Liver (tissue), 9 donors: ENCODE results near the gene PYURF. TPM values are rescaled to one million over a fixed set of nuclear protein-coding genes. Genes with fewer than 3 reads are reported as not detected.
A peak's percentile ranks its signal among the peaks of the same experiment; 100 is the strongest.

Source experiments
- DNase-seq: peaks from one replicate; pipeline ENCODE4 v3.0.0-alpha.2; 2017; ENCODE audit warnings: low spot score
- H3K27ac ChIP-seq, 2 donors: one replicate each; pipeline ENCODE4 v1.7.0; 2013; ENCODE audit warnings: inconsistent platforms in 2 of 2, low read length in 2 of 2, control low read depth in 1 of 2, low read depth in 1 of 2, mild to moderate bottlenecking in 1 of 2
- H3K27me3 ChIP-seq, 4 donors: one replicate each; pipeline versions ENCODE4 v1.6.1 to v1.7.0; 2013; ENCODE audit warnings: low read length in 3 of 4, inconsistent platforms in 1 of 4, mild to moderate bottlenecking in 1 of 4, moderate library complexity in 1 of 4; ENCODE audit not compliant: control insufficient read depth in 4 of 4, insufficient read depth in 4 of 4
- H3K36me3 ChIP-seq, 4 donors: one replicate each; pipeline versions ENCODE4 v1.6.1 to v1.7.0; 2013; ENCODE audit warnings: low read length in 3 of 4, mild to moderate bottlenecking in 3 of 4, low read depth in 1 of 4, moderate library complexity in 1 of 4; ENCODE audit not compliant: control insufficient read depth in 4 of 4, insufficient read depth in 3 of 4
- H3K4me1 ChIP-seq, 4 donors: one replicate each; pipeline versions ENCODE4 v1.6.1 to v1.7.0; 2013; ENCODE audit warnings: low read length in 3 of 4, mild to moderate bottlenecking in 3 of 4, moderate library complexity in 1 of 4; ENCODE audit not compliant: control insufficient read depth in 4 of 4, insufficient read depth in 4 of 4
- H3K4me3 ChIP-seq, 3 donors: one replicate each; pipeline versions ENCODE4 v1.6.1 to v1.7.0; 2013; ENCODE audit warnings: low read length in 3 of 3, control low read depth in 1 of 3, low read depth in 1 of 3, mild to moderate bottlenecking in 1 of 3
- H3K9ac ChIP-seq, 2 donors: one replicate each; pipeline ENCODE4 v1.7.0; 2013; ENCODE audit warnings: low read length in 2 of 2, mild to moderate bottlenecking in 2 of 2, moderate library complexity in 2 of 2, control low read depth in 1 of 2, low read depth in 1 of 2
- H3K9me3 ChIP-seq, 4 donors: one replicate each; pipeline versions ENCODE4 v1.6.1 to v1.7.0; 2013; ENCODE audit warnings: low read length in 3 of 4; ENCODE audit not compliant: control insufficient read depth in 4 of 4
- EGR1 ChIP-seq, 2 donors: IDR thresholded peaks; 2 replicates each; pipeline ENCODE4 v1.6.1; 2016 to 2018; ENCODE audit warnings: antibody characterized with exemption in 2 of 2, low read depth in 2 of 2
- FOXA1 ChIP-seq: IDR thresholded peaks from 2 replicates; pipeline ENCODE4 v1.6.1; 2016; ENCODE audit warnings: antibody characterized with exemption
- FOXA2 ChIP-seq: IDR thresholded peaks from 2 replicates; pipeline ENCODE4 v1.6.1; 2016; ENCODE audit warnings: antibody characterized with exemption
- GABPA ChIP-seq, 2 donors: IDR thresholded peaks in 1 of 2; conservative IDR thresholded peaks in 1 of 2; 2 replicates each; pipeline ENCODE4 v1.6.1; 2016; ENCODE audit warnings: antibody characterized with exemption in 2 of 2, mild to moderate bottlenecking in 1 of 2, moderate library complexity in 1 of 2
- HNF4A ChIP-seq, 2 donors: conservative IDR thresholded peaks; 2 replicates each; pipeline ENCODE4 v1.6.1; 2016; ENCODE audit warnings: antibody characterized with exemption in 2 of 2, mild to moderate bottlenecking in 2 of 2
- HNF4G ChIP-seq: IDR thresholded peaks from 2 replicates; pipeline ENCODE4 v1.6.1; 2016; ENCODE audit warnings: antibody characterized with exemption
- JUND ChIP-seq, 2 donors: IDR thresholded peaks; 2 replicates each; pipeline ENCODE4 v1.6.1; 2016; ENCODE audit warnings: antibody characterized with exemption in 2 of 2
- NR2F2 ChIP-seq: IDR thresholded peaks from 2 replicates; pipeline ENCODE4 v1.6.1; 2016; ENCODE audit warnings: antibody characterized with exemption
- RAD21 ChIP-seq, 2 donors: IDR thresholded peaks; 2 replicates each; pipeline ENCODE4 v1.6.1; 2016; ENCODE audit warnings: antibody characterized with exemption in 2 of 2, mild to moderate bottlenecking in 2 of 2
- RXRA ChIP-seq, 2 donors: IDR thresholded peaks; 2 replicates each; pipeline ENCODE4 v1.6.1; 2017 to 2018; ENCODE audit warnings: antibody characterized with exemption in 2 of 2, mild to moderate bottlenecking in 1 of 2
- SP1 ChIP-seq: IDR thresholded peaks from 2 replicates; pipeline ENCODE4 v1.6.1; 2018; ENCODE audit warnings: antibody characterized with exemption, mild to moderate bottlenecking
- TAF1 ChIP-seq: conservative IDR thresholded peaks from 2 replicates; pipeline ENCODE4 v1.6.1; 2016; ENCODE audit warnings: antibody characterized with exemption, mild to moderate bottlenecking
- YY1 ChIP-seq: IDR thresholded peaks from 2 replicates; pipeline ENCODE4 v1.6.1; 2016; ENCODE audit warnings: antibody characterized with exemption, mild to moderate bottlenecking
- WGBS: extraction: QIAGEN DNeasy Blood & Tissue Kit; methylation state at CpG from one replicate; pipeline ENCODE4 v1.1.7; 2013; 5-methylcytosine and 5-hydroxymethylcytosine counted together
- polyA plus RNA-seq, 2 donors: library from polyadenylated mRNA; stranded (reverse) in 1 of 2; unstranded in 1 of 2; fragments of 200-250 nt in 1 of 2; fragments of >200 nt in 1 of 2; fragmentation: Nextera tagmentation in 1 of 2; extraction: Ambion mirVana in 1 of 2; gene quantifications; one replicate each; pipeline versions ENCODE4 v1.2.1 to v1.2.3, GENCODE V29; 2013 to 2015
- total RNA-seq, 2 donors: library from RNA; depleted of rRNA; stranded (reverse); fragments of >200 nt; gene quantifications; one replicate each; pipeline ENCODE4 v1.2.3, GENCODE V29; 2014
- TF ChIP-seq, protein P1 (sequence below): fragments of 150-350 bp; IDR thresholded peaks from 2 replicates; pipeline ENCODE4 v1.5.1; 2017; ENCODE audit warnings: improper control_type of control experiment, low read depth, low read length; ENCODE audit not compliant: missing input control
- TF ChIP-seq, protein P2 (sequence below): IDR thresholded peaks from 2 replicates; pipeline ENCODE4 v1.6.1; 2016; ENCODE audit warnings: antibody characterized with exemption
- TF ChIP-seq, protein P3 (sequence below): IDR thresholded peaks from 2 replicates; pipeline ENCODE4 v1.6.1; 2016; ENCODE audit warnings: antibody characterized with exemption
- TF ChIP-seq, protein P4 (sequence below): IDR thresholded peaks from 2 replicates; pipeline ENCODE4 v1.6.1; 2016; ENCODE audit warnings: antibody characterized with exemption, mild to moderate bottlenecking
- TF ChIP-seq, protein P5 (sequence below): IDR thresholded peaks from 2 replicates; pipeline ENCODE4 v1.6.1; 2016; ENCODE audit warnings: antibody characterized with exemption
- donor health status: healthy.
- donor health status: healthy.
- donor health status: healthy.
- donor health status: healthy.
- donor health status: healthy.

PYURF gene
- total and polyA plus RNA-seq, 4 donors: 28.8 to 86.0 (median 58.7) TPM

DNA sequence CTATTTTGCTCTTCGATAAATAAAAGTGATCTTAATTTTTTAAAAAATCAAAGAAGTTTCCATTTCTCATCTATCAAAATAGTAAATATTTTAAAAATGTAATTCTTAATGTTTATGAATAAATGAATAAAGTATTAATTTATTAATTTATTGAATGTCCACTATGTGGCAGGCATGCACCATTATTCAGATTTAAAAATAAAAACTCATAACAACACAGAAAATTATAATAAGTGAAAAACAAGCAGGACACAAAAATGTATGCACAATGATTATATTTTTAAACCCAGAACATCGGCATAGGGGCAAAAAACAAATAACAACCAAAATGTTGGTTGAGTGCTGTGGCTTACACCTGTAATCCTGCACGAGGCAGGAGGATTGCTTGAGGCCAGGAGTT is 5.3 kb upstream of the PYURF start:
- Histone ChIP-seq H3K27ac (no peak overlapping the region), H3K4me3 (no peak overlapping the region), H3K4me1 (peaks cover 4 to 11% (median 7%) of the 10 kb centered on the region in 4 donors), H3K36me3 (no peaks in the 10 kb centered on the region), H3K27me3 (no peaks in the 10 kb centered on the region), H3K9ac (no peak overlapping the region), H3K9me3 (no peaks in the 10 kb centered on the region)
- no peak for DNase-seq
- TF ChIP-seq, protein P1, sequence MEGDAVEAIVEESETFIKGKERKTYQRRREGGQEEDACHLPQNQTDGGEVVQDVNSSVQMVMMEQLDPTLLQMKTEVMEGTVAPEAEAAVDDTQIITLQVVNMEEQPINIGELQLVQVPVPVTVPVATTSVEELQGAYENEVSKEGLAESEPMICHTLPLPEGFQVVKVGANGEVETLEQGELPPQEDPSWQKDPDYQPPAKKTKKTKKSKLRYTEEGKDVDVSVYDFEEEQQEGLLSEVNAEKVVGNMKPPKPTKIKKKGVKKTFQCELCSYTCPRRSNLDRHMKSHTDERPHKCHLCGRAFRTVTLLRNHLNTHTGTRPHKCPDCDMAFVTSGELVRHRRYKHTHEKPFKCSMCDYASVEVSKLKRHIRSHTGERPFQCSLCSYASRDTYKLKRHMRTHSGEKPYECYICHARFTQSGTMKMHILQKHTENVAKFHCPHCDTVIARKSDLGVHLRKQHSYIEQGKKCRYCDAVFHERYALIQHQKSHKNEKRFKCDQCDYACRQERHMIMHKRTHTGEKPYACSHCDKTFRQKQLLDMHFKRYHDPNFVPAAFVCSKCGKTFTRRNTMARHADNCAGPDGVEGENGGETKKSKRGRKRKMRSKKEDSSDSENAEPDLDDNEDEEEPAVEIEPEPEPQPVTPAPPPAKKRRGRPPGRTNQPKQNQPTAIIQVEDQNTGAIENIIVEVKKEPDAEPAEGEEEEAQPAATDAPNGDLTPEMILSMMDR: no peak
- peak in 1 of 2 donors; percentile 39 for TF ChIP-seq RAD21 (IDR thresholded peaks at IDR 0.05)
- no peak for TF ChIP-seq GABPA (IDR thresholded peaks at IDR 0.05 in 1 of 2, conservative IDR thresholded peaks at IDR 0.05 in 1 of 2)
- TF ChIP-seq FOXA1: no peak
- 96% methylated on average over 3 of the region's 3 CpGs for WGBS

DNA sequence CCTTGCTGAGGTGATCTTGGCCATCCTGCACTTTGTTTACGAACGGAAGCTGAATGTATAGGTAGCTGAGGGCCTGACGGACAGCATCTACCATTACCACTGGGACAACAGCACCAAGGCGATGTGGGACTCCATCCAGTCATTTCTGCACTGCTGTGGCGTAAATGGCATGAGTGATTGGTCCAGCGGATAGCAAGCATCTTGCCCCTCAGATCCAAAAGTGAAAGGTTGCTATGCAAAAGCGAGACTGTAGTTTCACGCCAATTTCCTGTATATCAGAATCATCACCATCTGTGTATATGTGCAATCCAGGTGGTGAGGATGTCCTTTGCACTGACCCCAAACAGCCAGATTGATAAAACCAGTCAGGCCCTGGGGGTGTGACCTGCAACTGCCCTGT is 4.2 kb upstream of the PYURF start:
- H3K27ac ChIP-seq: no peak overlapping the region
- TF ChIP-seq, protein P1: no peak
- TF ChIP-seq FOXA1: no peak
- TF ChIP-seq FOXA2: no peak
- TF ChIP-seq HNF4G: no peak
- no peak for TF ChIP-seq SP1
- no peak for TF ChIP-seq JUND (IDR thresholded peaks at IDR 0.05)
- TF ChIP-seq TAF1: no peak
- no peak for TF ChIP-seq RAD21 (IDR thresholded peaks at IDR 0.05)
- no peak for TF ChIP-seq EGR1 (IDR thresholded peaks at IDR 0.05; ENCODE audit: low read depth in 2 of 2)
- TF ChIP-seq, protein P2, sequence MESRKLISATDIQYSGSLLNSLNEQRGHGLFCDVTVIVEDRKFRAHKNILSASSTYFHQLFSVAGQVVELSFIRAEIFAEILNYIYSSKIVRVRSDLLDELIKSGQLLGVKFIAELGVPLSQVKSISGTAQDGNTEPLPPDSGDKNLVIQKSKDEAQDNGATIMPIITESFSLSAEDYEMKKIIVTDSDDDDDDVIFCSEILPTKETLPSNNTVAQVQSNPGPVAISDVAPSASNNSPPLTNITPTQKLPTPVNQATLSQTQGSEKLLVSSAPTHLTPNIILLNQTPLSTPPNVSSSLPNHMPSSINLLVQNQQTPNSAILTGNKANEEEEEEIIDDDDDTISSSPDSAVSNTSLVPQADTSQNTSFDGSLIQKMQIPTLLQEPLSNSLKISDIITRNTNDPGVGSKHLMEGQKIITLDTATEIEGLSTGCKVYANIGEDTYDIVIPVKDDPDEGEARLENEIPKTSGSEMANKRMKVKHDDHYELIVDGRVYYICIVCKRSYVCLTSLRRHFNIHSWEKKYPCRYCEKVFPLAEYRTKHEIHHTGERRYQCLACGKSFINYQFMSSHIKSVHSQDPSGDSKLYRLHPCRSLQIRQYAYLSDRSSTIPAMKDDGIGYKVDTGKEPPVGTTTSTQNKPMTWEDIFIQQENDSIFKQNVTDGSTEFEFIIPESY: no peak
- TF ChIP-seq, protein P3, sequence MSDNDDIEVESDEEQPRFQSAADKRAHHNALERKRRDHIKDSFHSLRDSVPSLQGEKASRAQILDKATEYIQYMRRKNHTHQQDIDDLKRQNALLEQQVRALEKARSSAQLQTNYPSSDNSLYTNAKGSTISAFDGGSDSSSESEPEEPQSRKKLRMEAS: no peak
- no peak for TF ChIP-seq GABPA (IDR thresholded peaks at IDR 0.05 in 1 of 2, conservative IDR thresholded peaks at IDR 0.05 in 1 of 2)
- TF ChIP-seq, protein P4, sequence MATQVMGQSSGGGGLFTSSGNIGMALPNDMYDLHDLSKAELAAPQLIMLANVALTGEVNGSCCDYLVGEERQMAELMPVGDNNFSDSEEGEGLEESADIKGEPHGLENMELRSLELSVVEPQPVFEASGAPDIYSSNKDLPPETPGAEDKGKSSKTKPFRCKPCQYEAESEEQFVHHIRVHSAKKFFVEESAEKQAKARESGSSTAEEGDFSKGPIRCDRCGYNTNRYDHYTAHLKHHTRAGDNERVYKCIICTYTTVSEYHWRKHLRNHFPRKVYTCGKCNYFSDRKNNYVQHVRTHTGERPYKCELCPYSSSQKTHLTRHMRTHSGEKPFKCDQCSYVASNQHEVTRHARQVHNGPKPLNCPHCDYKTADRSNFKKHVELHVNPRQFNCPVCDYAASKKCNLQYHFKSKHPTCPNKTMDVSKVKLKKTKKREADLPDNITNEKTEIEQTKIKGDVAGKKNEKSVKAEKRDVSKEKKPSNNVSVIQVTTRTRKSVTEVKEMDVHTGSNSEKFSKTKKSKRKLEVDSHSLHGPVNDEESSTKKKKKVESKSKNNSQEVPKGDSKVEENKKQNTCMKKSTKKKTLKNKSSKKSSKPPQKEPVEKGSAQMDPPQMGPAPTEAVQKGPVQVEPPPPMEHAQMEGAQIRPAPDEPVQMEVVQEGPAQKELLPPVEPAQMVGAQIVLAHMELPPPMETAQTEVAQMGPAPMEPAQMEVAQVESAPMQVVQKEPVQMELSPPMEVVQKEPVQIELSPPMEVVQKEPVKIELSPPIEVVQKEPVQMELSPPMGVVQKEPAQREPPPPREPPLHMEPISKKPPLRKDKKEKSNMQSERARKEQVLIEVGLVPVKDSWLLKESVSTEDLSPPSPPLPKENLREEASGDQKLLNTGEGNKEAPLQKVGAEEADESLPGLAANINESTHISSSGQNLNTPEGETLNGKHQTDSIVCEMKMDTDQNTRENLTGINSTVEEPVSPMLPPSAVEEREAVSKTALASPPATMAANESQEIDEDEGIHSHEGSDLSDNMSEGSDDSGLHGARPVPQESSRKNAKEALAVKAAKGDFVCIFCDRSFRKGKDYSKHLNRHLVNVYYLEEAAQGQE: no peak
- no peak for TF ChIP-seq RXRA (IDR thresholded peaks at IDR 0.05)
- TF ChIP-seq NR2F2: no peak
- TF ChIP-seq, protein P5, sequence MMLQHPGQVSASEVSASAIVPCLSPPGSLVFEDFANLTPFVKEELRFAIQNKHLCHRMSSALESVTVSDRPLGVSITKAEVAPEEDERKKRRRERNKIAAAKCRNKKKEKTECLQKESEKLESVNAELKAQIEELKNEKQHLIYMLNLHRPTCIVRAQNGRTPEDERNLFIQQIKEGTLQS: no peak
- TF ChIP-seq YY1: no peak
- TF ChIP-seq HNF4A (conservative IDR thresholded peaks at IDR 0.05): no peak
- no peaks in the 10 kb centered on the region for H3K9me3 ChIP-seq
- H3K9ac ChIP-seq: no peak overlapping the region
- DNase-seq: no peak
- peaks cover 4 to 12% (median 7%) of the 10 kb centered on the region in 4 donors for H3K4me1 ChIP-seq
- 91% methylated on average over 8 of the region's 8 CpGs for WGBS
- no peaks in the 10 kb centered on the region for H3K36me3 ChIP-seq
- H3K27me3 ChIP-seq: no peaks in the 10 kb centered on the region
- H3K4me3 ChIP-seq: no peak overlapping the region
